ENCODE data around the gene MEF2C. TPM values are rescaled to one million over a fixed set of nuclear protein-coding genes. Genes with fewer than 3 reads are reported as not detected.

Gene MEF2C
- total and polyA plus RNA-seq, 2 of the 13 experiments (the other 11 are each of a cell fraction or from before 2014, with no cell fraction given) = 0.02 TPM; not detected in 1

GRCh38 chr5:88847420-88847819, 35.6 kb downstream of the MEF2C start (continued):
- TF ChIP-seq ZNF639 (CRISPR knock-in tag; conservative IDR thresholded peaks at IDR 0.05) (no peak), MIXL1 (CRISPR knock-in tag; IDR thresholded peaks at IDR 0.05) (no peak), SMARCE1 (IDR thresholded peaks at IDR 0.05; ENCODE audit: borderline replicate concordance) (no peak), ZNF280B (CRISPR knock-in tag; IDR thresholded peaks at IDR 0.05; ENCODE audit: borderline replicate concordance) (no peak), CCAR2 (optimal IDR thresholded peaks at IDR 0.05; ENCODE audit: low read depth, low read length) (no peak), ZNF549 (CRISPR knock-in tag; IDR thresholded peaks at IDR 0.05) (no peak), MNT (IDR thresholded peaks at IDR 0.05) (no peak), RAD51 (IDR thresholded peaks at IDR 0.05; ENCODE audit: borderline replicate concordance) (no peak), ZNF280D (CRISPR knock-in tag; IDR thresholded peaks at IDR 0.05) (no peak)
